ENCODE data around the gene TMEM182.
A peak's percentile ranks its signal among the peaks of the same experiment; 100 is the strongest.

Gene TMEM182

GRCh38 chr2:102801858-102802699 lies 40.2 kb downstream of the TMEM182 start:
- DNase-seq, result no peak

- peak in 1 of 2 donors; percentile 22 for DNase-seq
These were observed 41.4 kb downstream of the TMEM182 start for GRCh38 chr2:102803041-102803896.

GRCh38 chr2:102803897-102804217 lies 42.0 kb downstream of the TMEM182 start:
- DNase-seq, result no peak

- DNase-seq, result peak; percentile 18 to 30
These were observed 44.5 kb downstream of the TMEM182 start for GRCh38 chr2:102806250-102806837.

- DNase-seq, result no peak
These were observed 47.7 kb downstream of the TMEM182 start for GRCh38 chr2:102809291-102810189.

- DNase-seq, result no peak
These were observed 53.5 kb downstream of the TMEM182 start for GRCh38 chr2:102815285-102815684.

GRCh38 chr2:102826904-102827303 lies 65.1 kb downstream of the TMEM182 start:
- DNase-seq, result no peak

- DNase-seq, result no peak
These were observed 71.0 kb downstream of the TMEM182 start for GRCh38 chr2:102832789-102833188.

- no peak for DNase-seq
These were observed 72.9 kb downstream of the TMEM182 start for GRCh38 chr2:102834523-102835273.

GRCh38 chr2:102837626-102838198 lies 75.9 kb downstream of the TMEM182 start:
- DNase-seq, result no peak

- peak in 1 of 2 donors; percentile 32 for DNase-seq
These were observed 78.0 kb downstream of the TMEM182 start for GRCh38 chr2:102839668-102840388.

- DNase-seq, result peak in 1 of 2 donors; percentile 18
These were observed 79.4 kb downstream of the TMEM182 start for GRCh38 chr2:102841107-102841840.

GRCh38 chr2:102843764-102844443 lies 82.1 kb downstream of the TMEM182 start:
- no peak for DNase-seq

- no peak for DNase-seq
These were observed 83.1 kb downstream of the TMEM182 start for GRCh38 chr2:102844911-102845310.

GRCh38 chr2:102848366-102848839 lies 86.6 kb downstream of the TMEM182 start:
- DNase-seq, result peak in 1 of 2 donors; percentile 28

GRCh38 chr2:102850888-102851287 lies 89.1 kb downstream of the TMEM182 start:
- DNase-seq, result no peak

GRCh38 chr2:102852867-102853266 lies 91.0 kb downstream of the TMEM182 start:
- no peak for DNase-seq
